Measurements from ENCODE around the gene NUDCD3.

Gene NUDCD3

GRCh38 chr7:44372560-44373417 is 117.7 kb downstream of the NUDCD3 start:
- no peak overlapping the region for H3K4me3 Mint-ChIP-seq
- H3K27me3 Mint-ChIP-seq = peaks cover 38% of the 10 kb centered on the region
- no peak overlapping the region for H3K27ac Mint-ChIP-seq
- no peak for ATAC-seq
- H3K9me3 Mint-ChIP-seq = peaks cover 12% of the 10 kb centered on the region
- H3K4me1 Mint-ChIP-seq = peaks cover 27% of the 10 kb centered on the region
- peaks cover 15% of the 10 kb centered on the region for H3K36me3 Mint-ChIP-seq

- no peak overlapping the region for H3K27ac Mint-ChIP-seq
- no peak for ATAC-seq
- H3K27me3 Mint-ChIP-seq = peaks cover 50% of the 10 kb centered on the region
- peaks cover 15% of the 10 kb centered on the region for H3K36me3 Mint-ChIP-seq
- no peak overlapping the region for H3K4me3 Mint-ChIP-seq
- H3K4me1 Mint-ChIP-seq = peaks cover 13% of the 10 kb centered on the region
- peaks cover 12% of the 10 kb centered on the region for H3K9me3 Mint-ChIP-seq
These were observed 121.6 kb downstream of the NUDCD3 start for GRCh38 chr7:44368885-44369284.

- Mint-ChIP-seq H3K27ac (no peak overlapping the region), H3K27me3 (peaks cover 54% of the 10 kb centered on the region), H3K4me1 (peaks cover 13% of the 10 kb centered on the region), H3K36me3 (peaks cover 15% of the 10 kb centered on the region), H3K9me3 (peaks cover 12% of the 10 kb centered on the region), H3K4me3 (no peak overlapping the region)
- no peak for ATAC-seq
These were observed 122.0 kb downstream of the NUDCD3 start for GRCh38 chr7:44368455-44368854.

- Mint-ChIP-seq H3K4me3 (no peak overlapping the region), H3K36me3 (peaks cover 18% of the 10 kb centered on the region), H3K27me3 (peaks cover 63% of the 10 kb centered on the region), H3K9me3 (peaks cover 12% of the 10 kb centered on the region), H3K4me1 (peaks cover 13% of the 10 kb centered on the region), H3K27ac (no peak overlapping the region)
- ATAC-seq = no peak
These were observed 122.9 kb downstream of the NUDCD3 start for GRCh38 chr7:44367475-44368043.

GRCh38 chr7:44366986-44367385 is 123.5 kb downstream of the NUDCD3 start:
- peaks cover 23% of the 10 kb centered on the region for H3K36me3 Mint-ChIP-seq
- H3K27me3 Mint-ChIP-seq = peaks cover 69% of the 10 kb centered on the region
- no peak overlapping the region for H3K27ac Mint-ChIP-seq
- H3K4me3 Mint-ChIP-seq = no peak overlapping the region
- ATAC-seq = no peak
- H3K4me1 Mint-ChIP-seq = peaks cover 13% of the 10 kb centered on the region
- peaks cover 12% of the 10 kb centered on the region for H3K9me3 Mint-ChIP-seq

- Mint-ChIP-seq H3K36me3 (peaks cover 24% of the 10 kb centered on the region), H3K4me3 (no peak overlapping the region), H3K4me1 (no peaks in the 10 kb centered on the region), H3K27ac (no peak overlapping the region), H3K27me3 (peaks cover 75% of the 10 kb centered on the region), H3K9me3 (peaks cover 29% of the 10 kb centered on the region)
- ATAC-seq = no peak
These were observed 136.8 kb downstream of the NUDCD3 start for GRCh38 chr7:44353668-44354067.

- peaks cover 52% of the 10 kb centered on the region for H3K27me3 Mint-ChIP-seq
- peaks cover 5% of the 10 kb centered on the region for H3K4me1 Mint-ChIP-seq
- no peak overlapping the region for H3K4me3 Mint-ChIP-seq
- no peak overlapping the region for H3K27ac Mint-ChIP-seq
- ATAC-seq = no peak
- H3K9me3 Mint-ChIP-seq = peaks cover 25% of the 10 kb centered on the region
- peaks cover 12% of the 10 kb centered on the region for H3K36me3 Mint-ChIP-seq
These were observed 141.3 kb downstream of the NUDCD3 start for GRCh38 chr7:44348851-44349781.

- peaks cover 5% of the 10 kb centered on the region for H3K4me1 Mint-ChIP-seq
- peaks cover 47% of the 10 kb centered on the region for H3K27me3 Mint-ChIP-seq
- no peak overlapping the region for H3K4me3 Mint-ChIP-seq
- peaks cover 12% of the 10 kb centered on the region for H3K36me3 Mint-ChIP-seq
- H3K9me3 Mint-ChIP-seq = peaks cover 19% of the 10 kb centered on the region
- peak; percentile 47 for ATAC-seq
- H3K27ac Mint-ChIP-seq = no peak overlapping the region
These were observed 142.2 kb downstream of the NUDCD3 start for GRCh38 chr7:44348300-44348699.

GRCh38 chr7:44347546-44348114 is 142.8 kb downstream of the NUDCD3 start:
- no peak overlapping the region for H3K4me3 Mint-ChIP-seq
- H3K27ac Mint-ChIP-seq = no peak overlapping the region
- ATAC-seq = no peak
- H3K9me3 Mint-ChIP-seq = peaks cover 19% of the 10 kb centered on the region
- H3K27me3 Mint-ChIP-seq = peaks cover 47% of the 10 kb centered on the region
- peaks cover 12% of the 10 kb centered on the region for H3K36me3 Mint-ChIP-seq
- H3K4me1 Mint-ChIP-seq = peaks cover 5% of the 10 kb centered on the region

GRCh38 chr7:44346063-44346462 is 144.4 kb downstream of the NUDCD3 start:
- H3K4me3 Mint-ChIP-seq = no peak overlapping the region
- H3K27me3 Mint-ChIP-seq = peaks cover 35% of the 10 kb centered on the region
- H3K27ac Mint-ChIP-seq = no peak overlapping the region
- H3K36me3 Mint-ChIP-seq = peaks cover 8% of the 10 kb centered on the region
- H3K4me1 Mint-ChIP-seq = peaks cover 5% of the 10 kb centered on the region
- H3K9me3 Mint-ChIP-seq = peaks cover 14% of the 10 kb centered on the region
- ATAC-seq = no peak

- Mint-ChIP-seq H3K4me1 (peaks cover 17% of the 10 kb centered on the region), H3K9me3 (peaks cover 18% of the 10 kb centered on the region), H3K36me3 (peaks cover 14% of the 10 kb centered on the region), H3K27ac (no peak overlapping the region), H3K4me3 (no peak overlapping the region), H3K27me3 (no peaks in the 10 kb centered on the region)
- ATAC-seq = no peak
These were observed 149.1 kb downstream of the NUDCD3 start for GRCh38 chr7:44341401-44341800.

- Mint-ChIP-seq H3K4me1 (peaks cover 17% of the 10 kb centered on the region), H3K9me3 (peaks cover 21% of the 10 kb centered on the region), H3K27ac (no peak overlapping the region), H3K36me3 (peaks cover 21% of the 10 kb centered on the region), H3K27me3 (no peaks in the 10 kb centered on the region), H3K4me3 (no peak overlapping the region)
- peak; percentile 92 for ATAC-seq
These were observed 151.9 kb downstream of the NUDCD3 start for GRCh38 chr7:44338600-44338999.

GRCh38 chr7:44336491-44336890 is 154.0 kb downstream of the NUDCD3 start:
- Mint-ChIP-seq H3K27ac (no peak overlapping the region), H3K4me3 (no peak overlapping the region), H3K27me3 (no peaks in the 10 kb centered on the region), H3K4me1 (peaks cover 17% of the 10 kb centered on the region), H3K9me3 (peaks cover 21% of the 10 kb centered on the region), H3K36me3 (peaks cover 21% of the 10 kb centered on the region)
- ATAC-seq = no peak

- no peak overlapping the region for H3K27ac Mint-ChIP-seq
- H3K36me3 Mint-ChIP-seq = peaks cover 17% of the 10 kb centered on the region
- no peaks in the 10 kb centered on the region for H3K27me3 Mint-ChIP-seq
- no peak for ATAC-seq
- peaks cover 19% of the 10 kb centered on the region for H3K9me3 Mint-ChIP-seq
- peaks cover 17% of the 10 kb centered on the region for H3K4me1 Mint-ChIP-seq
- no peak overlapping the region for H3K4me3 Mint-ChIP-seq
These were observed 155.3 kb downstream of the NUDCD3 start for GRCh38 chr7:44335184-44335583.

GRCh38 chr7:44334734-44335097 is 155.7 kb downstream of the NUDCD3 start:
- Mint-ChIP-seq H3K4me3 (no peak overlapping the region), H3K27ac (no peak overlapping the region), H3K36me3 (peaks cover 15% of the 10 kb centered on the region), H3K9me3 (peaks cover 18% of the 10 kb centered on the region), H3K4me1 (peaks cover 17% of the 10 kb centered on the region), H3K27me3 (no peaks in the 10 kb centered on the region)
- no peak for ATAC-seq
